Duodenal mucosa (tissue), 2 donors: Measurements from ENCODE around the gene RPS24.

Experiments used
- H3K27ac ChIP-seq: one replicate; pipeline ENCODE4 v1.7.0; 2013; ENCODE audit warnings: low read depth, low read length
- H3K27me3 ChIP-seq, 2 donors: one replicate each; pipeline ENCODE4 v1.7.0; 2013; ENCODE audit warnings: low read length in 2 of 2, control low read depth in 1 of 2; ENCODE audit not compliant: insufficient read depth in 2 of 2, control insufficient read depth in 1 of 2
- H3K36me3 ChIP-seq, 2 donors: one replicate each; pipeline ENCODE4 v1.7.0; 2013; ENCODE audit warnings: low read length in 2 of 2, control low read depth in 1 of 2; ENCODE audit not compliant: insufficient read depth in 2 of 2, control insufficient read depth in 1 of 2
- H3K4me1 ChIP-seq, 2 donors: one replicate each; pipeline ENCODE4 v1.7.0; 2013; ENCODE audit warnings: low read length in 2 of 2, control low read depth in 1 of 2; ENCODE audit not compliant: insufficient read depth in 2 of 2, control insufficient read depth in 1 of 2
- H3K4me3 ChIP-seq, 2 donors: one replicate each; pipeline ENCODE4 v1.7.0; 2013; ENCODE audit warnings: low read length in 2 of 2, low read depth in 1 of 2
- H3K9ac ChIP-seq, 2 donors: one replicate each; pipeline ENCODE4 v1.7.0; 2013; ENCODE audit warnings: low read length in 2 of 2, low read depth in 1 of 2
- H3K9me3 ChIP-seq, 2 donors: one replicate each; pipeline ENCODE4 v1.7.0; 2013; ENCODE audit warnings: low read length in 2 of 2, control low read depth in 1 of 2; ENCODE audit not compliant: control insufficient read depth in 1 of 2

Gene RPS24

DNA sequence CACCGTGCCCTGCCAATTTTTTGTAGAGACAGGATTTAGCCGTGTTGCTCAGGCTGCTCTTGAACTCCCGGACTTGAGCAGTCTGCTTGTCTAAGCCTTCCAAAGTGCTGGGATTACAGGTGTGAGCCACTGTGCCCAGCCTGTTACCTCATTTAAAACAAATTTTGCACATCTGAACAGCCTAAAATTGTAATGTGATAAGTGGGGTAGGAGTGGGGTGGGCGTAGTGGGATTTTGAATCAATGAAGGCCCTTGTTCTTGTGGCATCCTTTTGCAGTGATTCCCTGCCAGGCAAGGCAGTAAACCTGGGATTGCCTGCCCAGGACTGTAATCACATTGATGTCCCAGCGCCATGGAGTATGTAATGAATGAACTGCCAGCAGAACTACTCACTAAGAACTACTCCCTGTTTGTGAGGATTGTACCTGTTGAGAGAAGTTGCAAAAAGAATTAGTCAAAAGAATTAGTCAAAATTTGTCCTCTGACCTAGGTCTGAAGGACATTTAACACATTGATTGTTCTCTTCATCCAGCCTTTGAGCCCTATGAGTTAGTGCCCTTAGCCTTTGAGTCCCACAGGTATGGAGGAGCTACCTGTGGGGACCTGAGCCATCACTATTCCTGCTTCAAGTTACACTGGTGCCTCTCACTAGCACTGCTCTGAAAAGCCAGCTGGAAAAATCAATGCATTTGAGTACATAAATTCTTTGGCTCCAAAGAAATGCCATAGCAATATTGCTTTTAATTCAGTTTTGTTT, 5.3 kb downstream of the RPS24 start:
- Histone ChIP-seq H3K27me3 (no peaks in the 10 kb centered on the region), H3K27ac (no peak overlapping the region), H3K36me3 (peaks cover 57 to 78% of the 10 kb centered on the region in 2 donors), H3K9ac (no peak overlapping the region), H3K9me3 (no peaks in the 10 kb centered on the region), H3K4me1 (peaks cover 29 to 33% of the 10 kb centered on the region in 2 donors), H3K4me3 (no peak overlapping the region)

GRCh38 chr10:78039743-78040142, 6.1 kb downstream of the RPS24 start:
- Histone ChIP-seq H3K4me3 (no peak overlapping the region), H3K27ac (no peak overlapping the region), H3K9me3 (no peaks in the 10 kb centered on the region), H3K4me1 (peaks cover 25 to 27% of the 10 kb centered on the region in 2 donors), H3K27me3 (no peaks in the 10 kb centered on the region), H3K9ac (no peak overlapping the region), H3K36me3 (peaks cover 57 to 78% of the 10 kb centered on the region in 2 donors)

DNA sequence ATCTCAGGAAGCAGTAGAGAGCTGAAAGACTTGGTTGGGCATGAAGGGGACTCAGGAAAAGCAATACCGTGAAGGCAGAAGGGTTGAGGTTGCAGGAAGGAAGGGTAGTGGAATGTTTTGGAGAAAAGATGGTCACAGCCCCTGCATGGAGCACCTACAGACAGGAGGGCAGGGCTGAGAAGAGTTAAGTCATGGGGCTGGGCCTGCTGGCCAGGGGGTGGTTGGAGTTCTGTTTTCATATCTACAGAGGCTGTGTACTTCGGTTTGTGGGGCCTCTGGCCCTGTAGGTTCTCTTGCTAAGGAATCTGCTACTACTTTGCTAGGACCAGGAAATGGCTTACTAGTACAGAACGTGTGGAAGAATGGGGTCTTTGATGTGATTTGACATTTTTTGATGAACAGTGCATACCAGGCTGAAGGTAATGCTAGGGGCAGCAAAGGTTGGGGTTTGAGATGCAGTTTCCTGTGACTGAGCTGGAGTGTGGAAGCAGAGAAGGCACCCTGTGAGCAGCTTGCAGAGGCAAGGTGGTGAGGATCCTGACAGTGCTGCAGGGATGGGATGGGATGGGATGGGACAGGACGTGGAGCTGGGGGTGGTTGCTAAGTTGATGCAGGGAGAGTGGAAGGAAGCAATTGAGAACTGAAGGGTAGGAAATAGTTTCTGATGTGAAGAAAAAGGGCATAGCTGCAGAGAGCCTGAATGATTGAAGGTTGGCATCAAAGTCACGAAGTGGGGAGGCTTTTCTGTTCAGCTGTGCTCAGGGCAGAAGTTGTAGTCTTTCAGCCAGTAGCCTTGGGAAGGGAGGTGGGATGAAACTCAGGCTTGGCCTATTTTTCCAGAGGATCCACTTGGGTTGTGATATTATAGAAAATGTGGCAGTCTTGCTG, 7.8 kb downstream of the RPS24 start:
- H3K27me3 ChIP-seq, result no peaks in the 10 kb centered on the region
- H3K36me3 ChIP-seq, result peaks cover 48 to 64% of the 10 kb centered on the region in 2 donors
- peaks cover 11% of the 10 kb centered on the region in 2 donors for H3K4me1 ChIP-seq

GRCh38 chr10:78042058-78042751, 8.5 kb downstream of the RPS24 start:
- Histone ChIP-seq H3K4me3 (no peak overlapping the region), H3K27me3 (no peaks in the 10 kb centered on the region), H3K4me1 (peaks cover 7% of the 10 kb centered on the region in 2 donors), H3K9ac (no peak overlapping the region), H3K9me3 (no peaks in the 10 kb centered on the region), H3K36me3 (peaks cover 41 to 56% of the 10 kb centered on the region in 2 donors), H3K27ac (no peak overlapping the region)

More for the DNA sequence above, 7.8 kb downstream of the RPS24 start:
- Histone ChIP-seq H3K9me3 (no peaks in the 10 kb centered on the region), H3K9ac (no peak overlapping the region), H3K27ac (no peak overlapping the region), H3K4me3 (no peak overlapping the region)

- Histone ChIP-seq H3K4me1 (peaks cover 2 to 7% of the 10 kb centered on the region in 2 donors), H3K9me3 (no peaks in the 10 kb centered on the region), H3K27me3 (no peaks in the 10 kb centered on the region), H3K4me3 (no peak overlapping the region), H3K9ac (no peak overlapping the region), H3K36me3 (peaks cover 37 to 51% of the 10 kb centered on the region in 2 donors), H3K27ac (no peak overlapping the region)
Measured at GRCh38 chr10:78042752-78043104, 9.1 kb downstream of the RPS24 start.

- Histone ChIP-seq H3K9ac (no peak overlapping the region), H3K4me3 (no peak overlapping the region), H3K4me1 (peaks cover 0 to 7% of the 10 kb centered on the region in 2 donors), H3K36me3 (peaks cover 26 to 36% of the 10 kb centered on the region in 2 donors), H3K27ac (no peak overlapping the region), H3K9me3 (no peaks in the 10 kb centered on the region), H3K27me3 (no peaks in the 10 kb centered on the region)
Measured at GRCh38 chr10:78044179-78044578, 10.5 kb downstream of the RPS24 start.

GRCh38 chr10:78044699-78045098, 11.0 kb downstream of the RPS24 start:
- Histone ChIP-seq H3K9me3 (no peaks in the 10 kb centered on the region), H3K36me3 (peaks cover 21 to 31% of the 10 kb centered on the region in 2 donors), H3K27ac (no peak overlapping the region), H3K9ac (no peak overlapping the region), H3K4me3 (no peak overlapping the region), H3K27me3 (no peaks in the 10 kb centered on the region), H3K4me1 (peaks cover 0 to 7% of the 10 kb centered on the region in 2 donors)

DNA sequence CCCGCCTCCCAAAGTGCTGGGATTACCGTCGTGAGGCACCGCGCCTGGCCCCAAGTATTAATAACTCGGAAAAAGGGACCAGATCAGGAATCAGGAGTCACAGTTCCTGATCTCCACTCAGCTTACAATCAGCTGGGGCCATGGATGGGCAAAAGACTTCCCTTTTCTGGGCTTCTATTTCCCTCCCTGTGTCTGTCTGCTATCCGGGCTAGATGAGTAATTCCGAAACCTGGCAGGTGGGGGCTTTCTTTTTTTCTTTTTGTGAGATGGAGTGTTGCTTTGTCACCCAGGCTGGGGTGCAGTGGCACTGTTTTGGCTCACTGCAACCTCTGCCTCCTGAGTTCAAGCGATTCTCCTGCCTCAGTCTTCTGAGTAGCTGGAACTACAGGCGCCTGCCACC, 11.6 kb downstream of the RPS24 start:
- Histone ChIP-seq H3K36me3 (peaks cover 17 to 26% of the 10 kb centered on the region in 2 donors), H3K4me1 (peaks cover 0 to 7% of the 10 kb centered on the region in 2 donors), H3K27me3 (no peaks in the 10 kb centered on the region), H3K9me3 (no peaks in the 10 kb centered on the region), H3K9ac (no peak overlapping the region), H3K27ac (no peak overlapping the region), H3K4me3 (no peak overlapping the region)

- peaks cover 0 to 7% of the 10 kb centered on the region in 2 donors for H3K4me1 ChIP-seq
- peaks cover 11 to 20% of the 10 kb centered on the region in 2 donors for H3K36me3 ChIP-seq
- no peaks in the 10 kb centered on the region for H3K9me3 ChIP-seq
- no peaks in the 10 kb centered on the region for H3K27me3 ChIP-seq
- H3K9ac ChIP-seq, result no peak overlapping the region
- no peak overlapping the region for H3K27ac ChIP-seq
- H3K4me3 ChIP-seq, result no peak overlapping the region
Measured at GRCh38 chr10:78045856-78046255, 12.2 kb downstream of the RPS24 start.
